ENCODE results near the gene CYB561D1.

GRCh38 chr1:109521002-109521951 is 27.4 kb downstream of the CYB561D1 start:
- TF ChIP-seq POLR2A (IDR thresholded peaks at IDR 0.05) (no peak), CTCF (IDR thresholded peaks at IDR 0.05) (no peak)

All from body of pancreas (tissue), 4 donors.